A549 (cell line): ENCODE data around the gene RAPGEF6.

ENCODE experiments used
- BHLHE40 ChIP-seq: IDR thresholded peaks from 2 replicates; pipeline ENCODE4 v1.6.1; 2012; ENCODE audit warnings: low read depth, low read length, inconsistent platforms
- CEBPB ChIP-seq, 2 experiments: fragments of >200 bp in 1 of 2; sonication (Bioruptor Twin) in 1 of 2; formaldehyde crosslinking in 1 of 2; IDR thresholded peaks; 2 replicates each; pipeline ENCODE4 v1.6.1; 2012 to 2016
- CTCF ChIP-seq: fragments of >200 bp; sonication (Bioruptor Twin); formaldehyde crosslinking; IDR thresholded peaks from 3 replicates; pipeline ENCODE4 v1.5.1; 2016
- MAFK ChIP-seq: fragments of 450-650 bp; IDR thresholded peaks from 2 replicates; pipeline ENCODE4 v1.6.1; 2014; ENCODE audit not compliant: partially characterized antibody
- RFX5 ChIP-seq: fragments of 450-650 bp; IDR thresholded peaks from 2 replicates; pipeline ENCODE4 v1.7.1; 2014; ENCODE audit warnings: antibody characterized with exemption, mild to moderate bottlenecking, moderate library complexity
- SMC3 ChIP-seq: fragments of >200 bp; sonication (Bioruptor Twin); formaldehyde crosslinking; IDR thresholded peaks from 3 replicates; pipeline ENCODE4 v1.6.1; 2018; ENCODE audit warnings: inconsistent platforms

GRCh38 chr5:131381021-131381420, 254.0 kb downstream of the RAPGEF6 start:
- TF ChIP-seq BHLHE40 (no peak), SMC3 (no peak), CEBPB (IDR thresholded peaks at IDR 0.05) (no peak), CTCF (no peak), MAFK (no peak), RFX5 (no peak)
